ENCODE measurements around the gene RASSF1.

DNA sequence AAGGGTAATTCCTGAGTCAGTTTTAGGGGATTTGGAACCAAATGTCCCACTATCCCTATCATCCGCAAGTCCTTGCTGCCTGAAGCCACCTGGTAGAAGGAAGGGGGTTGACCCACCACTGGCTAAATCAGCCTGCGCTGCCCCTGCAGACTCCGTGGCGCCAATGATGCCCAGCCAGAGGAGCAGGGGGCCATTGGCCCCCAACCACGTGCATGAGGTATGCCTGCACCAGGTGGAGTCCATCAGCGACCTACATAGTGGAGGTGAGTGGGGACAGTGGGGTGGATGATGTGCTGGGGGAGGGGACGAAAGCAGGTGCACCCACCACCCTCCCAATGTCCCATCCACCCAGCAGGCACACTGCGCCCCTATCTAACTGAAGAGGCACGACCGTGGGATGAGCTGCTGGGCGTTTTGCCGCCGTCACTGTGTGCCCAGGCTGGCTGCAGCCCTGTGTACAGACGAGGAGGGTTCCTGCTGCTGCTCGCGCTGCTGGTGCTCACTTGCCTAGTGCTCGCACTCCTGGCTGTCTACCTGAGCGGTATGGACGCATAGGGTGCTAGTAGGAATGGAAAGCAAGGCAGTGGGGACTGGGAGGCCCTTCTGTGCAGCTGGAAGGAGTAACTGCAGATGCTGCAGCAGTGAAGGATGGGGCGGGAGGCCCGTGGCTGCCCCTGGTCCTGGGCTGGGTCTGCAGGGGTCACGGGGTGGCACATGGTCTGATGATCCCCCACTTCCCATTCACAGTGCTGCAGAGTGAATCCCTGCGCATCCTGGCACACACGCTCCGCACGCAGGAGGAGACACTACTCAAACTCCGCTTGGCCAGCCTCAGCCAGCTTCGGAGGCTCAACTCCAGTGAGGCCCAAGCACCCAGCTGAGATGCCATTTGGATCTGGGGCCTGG is 54.1 kb downstream of the RASSF1 start:
- TF ChIP-seq POLR2AphosphoS5 (IDR thresholded peaks at IDR 0.05) (no peak), EZH2 (IDR thresholded peaks at IDR 0.05; ENCODE audit: borderline replicate concordance, insufficient read depth, low read length, poor library complexity, severe bottlenecking) (no peak), SMC3 (conservative IDR thresholded peaks at IDR 0.05; ENCODE audit: poor library complexity) (no peak), RAD21 (conservative IDR thresholded peaks at IDR 0.05) (no peak), EP300 (conservative IDR thresholded peaks at IDR 0.05; ENCODE audit: poor library complexity, severe bottlenecking) (no peak), TAF1 (IDR thresholded peaks at IDR 0.05; ENCODE audit: low read depth) (no peak)
- TF ChIP-seq, protein P1, sequence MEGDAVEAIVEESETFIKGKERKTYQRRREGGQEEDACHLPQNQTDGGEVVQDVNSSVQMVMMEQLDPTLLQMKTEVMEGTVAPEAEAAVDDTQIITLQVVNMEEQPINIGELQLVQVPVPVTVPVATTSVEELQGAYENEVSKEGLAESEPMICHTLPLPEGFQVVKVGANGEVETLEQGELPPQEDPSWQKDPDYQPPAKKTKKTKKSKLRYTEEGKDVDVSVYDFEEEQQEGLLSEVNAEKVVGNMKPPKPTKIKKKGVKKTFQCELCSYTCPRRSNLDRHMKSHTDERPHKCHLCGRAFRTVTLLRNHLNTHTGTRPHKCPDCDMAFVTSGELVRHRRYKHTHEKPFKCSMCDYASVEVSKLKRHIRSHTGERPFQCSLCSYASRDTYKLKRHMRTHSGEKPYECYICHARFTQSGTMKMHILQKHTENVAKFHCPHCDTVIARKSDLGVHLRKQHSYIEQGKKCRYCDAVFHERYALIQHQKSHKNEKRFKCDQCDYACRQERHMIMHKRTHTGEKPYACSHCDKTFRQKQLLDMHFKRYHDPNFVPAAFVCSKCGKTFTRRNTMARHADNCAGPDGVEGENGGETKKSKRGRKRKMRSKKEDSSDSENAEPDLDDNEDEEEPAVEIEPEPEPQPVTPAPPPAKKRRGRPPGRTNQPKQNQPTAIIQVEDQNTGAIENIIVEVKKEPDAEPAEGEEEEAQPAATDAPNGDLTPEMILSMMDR (IDR thresholded peaks at IDR 0.05; ENCODE audit: poor library complexity, severe bottlenecking), result no peak
- TF ChIP-seq, protein P2, sequence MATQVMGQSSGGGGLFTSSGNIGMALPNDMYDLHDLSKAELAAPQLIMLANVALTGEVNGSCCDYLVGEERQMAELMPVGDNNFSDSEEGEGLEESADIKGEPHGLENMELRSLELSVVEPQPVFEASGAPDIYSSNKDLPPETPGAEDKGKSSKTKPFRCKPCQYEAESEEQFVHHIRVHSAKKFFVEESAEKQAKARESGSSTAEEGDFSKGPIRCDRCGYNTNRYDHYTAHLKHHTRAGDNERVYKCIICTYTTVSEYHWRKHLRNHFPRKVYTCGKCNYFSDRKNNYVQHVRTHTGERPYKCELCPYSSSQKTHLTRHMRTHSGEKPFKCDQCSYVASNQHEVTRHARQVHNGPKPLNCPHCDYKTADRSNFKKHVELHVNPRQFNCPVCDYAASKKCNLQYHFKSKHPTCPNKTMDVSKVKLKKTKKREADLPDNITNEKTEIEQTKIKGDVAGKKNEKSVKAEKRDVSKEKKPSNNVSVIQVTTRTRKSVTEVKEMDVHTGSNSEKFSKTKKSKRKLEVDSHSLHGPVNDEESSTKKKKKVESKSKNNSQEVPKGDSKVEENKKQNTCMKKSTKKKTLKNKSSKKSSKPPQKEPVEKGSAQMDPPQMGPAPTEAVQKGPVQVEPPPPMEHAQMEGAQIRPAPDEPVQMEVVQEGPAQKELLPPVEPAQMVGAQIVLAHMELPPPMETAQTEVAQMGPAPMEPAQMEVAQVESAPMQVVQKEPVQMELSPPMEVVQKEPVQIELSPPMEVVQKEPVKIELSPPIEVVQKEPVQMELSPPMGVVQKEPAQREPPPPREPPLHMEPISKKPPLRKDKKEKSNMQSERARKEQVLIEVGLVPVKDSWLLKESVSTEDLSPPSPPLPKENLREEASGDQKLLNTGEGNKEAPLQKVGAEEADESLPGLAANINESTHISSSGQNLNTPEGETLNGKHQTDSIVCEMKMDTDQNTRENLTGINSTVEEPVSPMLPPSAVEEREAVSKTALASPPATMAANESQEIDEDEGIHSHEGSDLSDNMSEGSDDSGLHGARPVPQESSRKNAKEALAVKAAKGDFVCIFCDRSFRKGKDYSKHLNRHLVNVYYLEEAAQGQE (IDR thresholded peaks at IDR 0.05; ENCODE audit: borderline replicate concordance), result no peak
